Globus pallidus (tissue), 1 donor: ENCODE results near the gene CCDC117.
"Not testable (repeated sequence)": the region's sequence is repeated elsewhere in the genome, so short reads cannot be mapped to it uniquely, and the experiment has no call there.

ENCODE experiments used
- DNase-seq: peaks from one replicate; pipeline ENCODE4 v3.0.0-alpha.2; 2015; ENCODE audit warnings: low spot score

CCDC117 gene, protein sequence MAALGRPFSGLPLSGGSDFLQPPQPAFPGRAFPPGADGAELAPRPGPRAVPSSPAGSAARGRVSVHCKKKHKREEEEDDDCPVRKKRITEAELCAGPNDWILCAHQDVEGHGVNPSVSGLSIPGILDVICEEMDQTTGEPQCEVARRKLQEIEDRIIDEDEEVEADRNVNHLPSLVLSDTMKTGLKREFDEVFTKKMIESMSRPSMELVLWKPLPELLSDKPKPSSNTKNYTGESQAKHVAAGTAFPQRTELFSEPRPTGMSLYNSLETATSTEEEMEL

DNA sequence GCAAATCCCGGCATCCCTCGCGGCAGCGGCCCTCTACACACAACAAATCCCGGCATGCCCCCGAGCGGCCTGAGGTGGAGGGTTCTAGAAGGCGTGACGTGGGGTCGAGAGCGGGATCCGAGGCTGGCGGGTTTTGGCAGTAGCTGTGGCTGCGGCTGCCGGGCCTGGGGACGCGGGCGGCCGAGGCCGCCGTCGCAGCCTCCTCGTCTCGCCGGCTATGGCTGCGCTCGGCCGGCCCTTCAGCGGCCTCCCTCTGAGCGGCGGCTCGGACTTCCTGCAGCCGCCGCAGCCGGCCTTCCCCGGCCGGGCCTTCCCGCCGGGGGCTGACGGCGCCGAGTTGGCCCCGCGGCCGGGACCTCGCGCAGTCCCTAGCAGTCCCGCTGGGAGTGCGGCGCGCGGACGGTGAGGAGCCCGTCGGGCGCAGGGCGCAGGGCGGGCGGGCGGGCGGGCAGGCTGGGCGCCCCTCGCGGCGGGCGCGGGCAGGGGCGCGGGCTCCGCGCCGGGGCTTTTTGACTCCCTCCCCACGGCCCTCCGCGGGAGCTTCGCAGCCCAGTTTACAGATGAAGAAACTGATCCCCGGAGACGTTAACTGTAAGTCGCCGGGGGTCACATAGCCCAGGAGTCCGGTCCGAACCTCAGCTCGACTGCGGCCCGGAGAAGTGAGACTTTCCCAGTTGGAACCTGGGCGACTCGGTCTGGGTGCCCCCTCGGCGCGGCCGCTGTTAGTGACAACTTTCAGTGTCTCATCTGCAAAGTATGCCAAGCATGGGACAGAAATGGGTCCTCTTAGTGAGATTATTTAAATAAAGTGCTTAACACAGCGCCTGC, at the start of gene CCDC117:
TSS of gene CCDC117 (plus strand) at position 63 of the 828 bp plus-strand sequence. CDS start at position 218, 155 bp downstream.
- DNase-seq, result peak; percentile 97

DNA sequence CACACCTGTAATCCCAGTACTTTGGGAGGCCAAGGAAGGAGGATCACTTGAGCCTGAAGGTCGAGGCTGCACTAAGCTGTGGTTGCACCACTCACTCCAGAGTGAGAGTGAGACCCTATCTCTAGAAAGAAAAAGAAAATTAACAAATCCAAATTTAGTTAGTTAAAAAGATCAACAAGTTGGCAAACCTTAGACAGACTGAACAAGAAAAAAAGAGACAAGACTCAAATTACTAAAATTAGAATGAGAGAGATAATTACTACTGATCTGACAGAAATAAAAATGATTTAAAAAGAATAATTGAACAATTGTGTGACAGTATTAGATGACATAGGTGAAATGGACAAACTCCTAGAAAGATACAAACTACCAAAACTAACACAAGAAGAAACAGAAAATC, 44.5 kb upstream of the CCDC117 start:
- no peak for DNase-seq

DNA sequence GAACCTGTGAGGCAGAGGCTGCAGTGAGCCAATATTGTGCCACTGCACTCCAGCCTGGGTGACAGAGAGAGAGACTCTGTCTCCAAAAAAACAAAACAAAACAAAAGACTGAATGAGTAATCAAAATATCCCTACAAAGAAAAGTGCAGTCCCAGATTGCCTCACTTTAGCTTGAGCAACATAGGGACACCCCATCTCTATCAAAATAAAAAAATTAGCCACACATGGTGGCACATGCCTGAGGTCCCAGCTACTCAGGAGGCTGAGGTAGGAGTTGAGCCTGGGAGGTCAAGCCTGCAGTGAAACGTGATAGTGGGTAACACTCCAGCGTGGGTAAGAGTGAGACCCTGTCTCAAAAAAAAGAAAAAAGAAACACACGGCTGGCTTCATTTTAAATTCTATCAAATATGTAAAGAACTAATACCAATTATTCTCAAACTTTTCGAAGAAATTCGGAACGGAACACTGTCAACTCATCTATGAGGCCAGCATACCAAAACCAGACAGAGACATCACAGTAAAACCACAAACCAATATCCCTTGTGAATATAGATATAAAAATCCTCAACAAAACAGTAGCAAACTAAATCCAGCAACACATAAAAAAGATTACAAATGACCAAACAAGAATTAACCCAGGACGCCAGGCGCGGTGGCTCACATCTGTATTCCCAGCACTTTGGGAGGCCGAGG, 43.7 kb upstream of the CCDC117 start:
- no peak for DNase-seq

DNA sequence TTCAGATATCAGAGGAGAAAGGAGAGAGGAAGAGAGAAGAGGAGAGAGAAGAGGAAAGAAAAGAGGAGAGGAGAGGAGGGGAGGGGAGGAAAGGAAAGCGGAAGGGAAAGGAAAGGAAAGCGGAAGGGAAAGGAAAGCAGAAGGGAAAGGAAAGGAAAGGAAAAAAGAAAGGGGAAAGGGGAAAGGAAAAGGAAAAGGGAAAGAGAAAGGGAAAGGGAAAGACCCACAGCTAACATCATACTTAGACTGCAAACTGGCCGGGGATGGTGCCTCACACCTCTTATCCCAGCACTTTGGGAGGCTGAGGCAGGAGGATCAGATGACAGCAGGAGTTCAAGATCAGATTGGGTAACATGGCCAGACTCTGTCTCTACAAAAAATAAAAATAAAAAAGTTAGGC, 42.3 kb upstream of the CCDC117 start:
- no peak for DNase-seq

DNA sequence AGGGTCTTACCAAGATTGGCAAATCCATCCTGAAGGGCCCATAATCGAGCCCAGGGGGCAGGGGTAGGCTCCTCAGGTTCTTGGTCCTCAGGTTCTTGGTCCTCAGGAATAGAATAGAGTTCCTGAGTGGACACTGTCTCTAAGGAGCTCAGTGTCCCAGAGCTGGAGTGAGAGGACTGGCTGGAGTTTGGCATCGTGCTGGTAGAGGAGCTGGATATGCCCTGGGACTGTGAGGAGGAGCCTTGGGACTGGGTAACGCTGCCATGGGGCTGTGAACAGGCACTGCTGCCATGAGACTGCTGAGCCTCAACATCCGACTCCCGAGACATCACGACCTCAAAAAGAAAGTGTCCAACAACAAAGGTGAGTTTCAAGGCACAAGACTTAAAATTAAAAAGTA, 38.1 kb upstream of the CCDC117 start:
- no peak for DNase-seq

DNA sequence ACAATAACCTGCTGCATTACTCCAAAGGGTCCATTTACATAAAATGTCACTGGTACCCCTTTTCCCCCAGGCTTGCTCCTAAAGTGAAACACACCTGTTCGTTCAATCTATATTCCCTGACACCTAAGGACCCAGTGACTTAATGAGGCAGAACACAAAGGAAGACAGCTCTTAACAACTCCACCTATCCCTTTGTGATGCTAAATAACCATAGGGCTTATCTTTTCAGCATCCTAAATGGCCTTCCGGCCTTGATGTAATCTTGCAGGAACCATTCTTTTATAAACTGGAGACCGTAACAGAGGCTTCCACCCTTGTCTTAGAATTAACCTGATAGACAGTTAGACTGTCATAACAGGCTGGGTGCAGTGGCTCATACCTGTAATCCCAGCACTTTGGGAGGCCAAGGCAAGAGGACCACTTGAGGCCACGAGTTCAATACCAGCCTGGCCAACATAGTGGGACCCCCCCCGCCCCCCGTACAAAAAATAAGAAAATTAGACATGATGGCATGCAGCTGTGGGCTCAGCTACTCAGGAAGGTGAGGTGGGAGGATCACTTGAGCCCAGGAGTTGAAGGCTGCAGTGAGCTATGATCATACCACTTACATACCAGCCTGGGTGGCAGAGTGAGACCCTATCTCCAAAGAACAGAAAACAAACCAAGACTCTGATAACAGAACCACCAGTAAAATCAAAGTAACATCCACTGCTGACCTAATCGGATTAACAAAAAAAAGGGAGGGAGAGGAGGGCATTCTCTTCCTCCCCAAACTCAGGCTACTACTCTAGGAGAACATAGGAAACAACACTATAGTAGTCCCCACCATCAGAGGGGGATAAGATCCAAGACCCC, 36.0 kb upstream of the CCDC117 start:
- no peak for DNase-seq

DNA sequence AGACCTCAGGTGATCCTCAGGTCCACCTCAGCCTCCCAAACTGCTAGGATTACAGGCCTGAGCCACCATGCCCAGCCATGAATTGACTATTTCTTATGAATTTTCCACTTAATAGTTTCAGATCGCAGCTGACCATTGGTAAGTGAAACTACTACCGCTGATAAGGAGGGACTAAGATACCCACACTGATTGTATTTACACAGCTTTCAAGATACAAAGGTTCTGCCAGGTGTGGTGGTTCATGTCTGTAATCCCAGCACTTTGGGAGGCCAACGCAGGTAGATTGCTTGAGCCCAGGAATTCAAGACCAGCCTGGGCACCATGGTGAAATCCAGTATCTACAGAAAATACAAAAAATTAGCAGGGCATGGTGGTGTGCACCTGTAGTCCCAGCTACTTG, 34.8 kb upstream of the CCDC117 start:
- no peak for DNase-seq

DNA sequence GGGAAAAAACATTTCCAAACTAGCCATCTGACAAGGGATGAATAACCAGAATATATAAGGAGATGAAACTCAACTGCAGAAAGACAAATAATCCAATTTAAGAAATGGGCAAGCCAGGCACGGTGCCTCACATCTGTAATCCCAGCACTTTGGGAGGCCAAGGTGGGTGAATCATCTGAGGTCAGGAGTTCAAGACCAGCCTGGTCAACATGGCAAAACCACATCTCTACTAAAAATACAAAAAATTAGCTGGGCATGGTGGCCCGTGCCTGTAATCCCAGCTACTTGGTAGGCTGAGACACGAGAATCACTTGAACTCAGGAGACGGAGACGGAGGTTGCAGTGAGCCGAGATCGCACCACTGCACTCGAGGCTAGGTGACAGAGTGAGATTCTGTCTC, 33.6 kb upstream of the CCDC117 start:
- not testable (repeated sequence) for DNase-seq

DNA sequence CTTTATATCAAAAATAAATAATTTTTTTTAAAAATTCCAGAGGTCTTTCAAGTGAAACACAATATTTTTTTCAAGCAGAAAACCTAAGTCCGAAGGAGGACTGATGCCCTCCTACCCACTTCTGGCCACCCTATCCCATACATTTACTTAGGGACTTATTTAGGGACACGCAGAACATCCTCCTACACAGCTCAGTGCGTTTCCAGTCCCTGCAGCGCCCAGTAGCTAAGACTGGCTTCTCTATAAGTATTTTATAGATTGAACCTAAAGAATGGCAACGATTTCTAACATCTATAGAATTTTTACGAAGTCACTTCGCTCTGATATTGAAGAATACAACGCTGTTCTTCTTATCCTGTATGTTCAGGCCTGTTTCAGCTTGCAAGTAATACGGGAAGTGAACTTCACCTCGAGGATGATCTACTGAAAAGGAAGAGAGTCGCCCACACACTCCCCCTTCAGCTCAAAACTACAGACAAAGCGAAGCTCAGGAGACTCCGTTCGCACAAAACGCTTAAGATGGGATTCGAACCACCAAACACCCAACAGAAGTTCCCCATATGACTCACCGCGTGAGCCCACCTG, 31.2 kb upstream of the CCDC117 start:
- DNase-seq, result no peak

DNA sequence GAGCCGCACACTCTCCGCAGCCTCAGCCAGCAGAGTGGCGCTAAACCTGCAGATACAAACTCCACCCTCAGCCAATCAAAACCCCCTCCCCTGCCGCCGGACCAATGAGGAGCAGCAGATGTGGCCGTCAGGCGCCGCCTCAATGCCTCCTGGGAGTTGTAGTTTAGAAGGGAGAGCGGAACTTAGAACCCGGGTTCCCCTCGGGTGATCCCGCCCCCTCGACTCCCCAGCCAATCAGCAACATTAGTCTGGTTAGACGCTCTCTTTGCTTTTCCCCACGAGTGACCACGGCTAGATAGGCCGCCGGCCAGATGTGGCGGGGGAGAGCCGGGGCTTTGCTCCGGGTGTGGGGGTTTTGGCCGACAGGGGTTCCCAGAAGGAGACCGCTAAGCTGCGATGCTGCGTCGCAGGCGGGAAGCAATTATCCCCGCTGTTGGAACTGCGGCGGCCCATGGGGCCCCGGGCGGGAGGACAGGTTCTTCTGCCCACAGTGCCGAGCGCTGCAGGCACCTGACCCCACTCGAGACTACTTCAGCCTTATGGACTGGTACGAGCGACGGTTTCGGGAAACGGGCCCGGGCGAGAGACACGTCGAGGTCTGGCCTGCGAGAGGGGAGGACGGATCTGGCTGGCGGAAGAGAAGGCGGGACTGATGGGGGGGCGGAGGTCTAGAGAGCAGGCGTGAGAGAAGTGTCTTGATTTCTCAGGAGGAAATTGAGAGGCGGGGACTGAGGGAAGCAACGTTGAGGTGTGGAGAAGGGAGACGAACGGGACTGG, 30.5 kb upstream of the CCDC117 start, which contains the start of the genes CHEK2 and HSCB:
TSS of gene CHEK2 (minus strand) at position 36 of the 777 bp plus-strand sequence. CDS start 7,099 bp downstream, outside the sequence.
TSS of gene HSCB (plus strand) at position 255 of the 777 bp plus-strand sequence. CDS start at position 312, 57 bp downstream.
- peak; percentile 99 for DNase-seq

DNA sequence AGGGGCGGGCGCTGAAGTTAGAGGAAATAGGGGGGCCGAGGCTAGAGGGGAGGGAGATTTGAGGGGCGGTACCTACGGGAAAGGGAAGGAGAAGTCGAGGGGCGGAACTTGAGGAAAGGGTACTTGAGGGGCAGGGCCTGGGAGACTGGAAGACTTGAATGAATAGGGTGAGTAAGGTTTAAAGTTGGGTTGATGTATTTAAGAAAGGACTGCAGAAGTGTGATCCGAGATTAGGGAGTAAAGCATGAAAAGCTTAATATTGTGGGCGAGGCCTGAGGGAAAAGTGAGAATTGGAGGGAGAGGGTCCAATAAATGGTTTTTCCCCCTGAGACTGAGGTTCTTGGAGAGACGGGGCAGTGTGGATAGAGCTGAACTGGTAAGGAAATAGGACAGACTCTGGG, 29.9 kb upstream of the CCDC117 start:
- DNase-seq, result no peak

DNA sequence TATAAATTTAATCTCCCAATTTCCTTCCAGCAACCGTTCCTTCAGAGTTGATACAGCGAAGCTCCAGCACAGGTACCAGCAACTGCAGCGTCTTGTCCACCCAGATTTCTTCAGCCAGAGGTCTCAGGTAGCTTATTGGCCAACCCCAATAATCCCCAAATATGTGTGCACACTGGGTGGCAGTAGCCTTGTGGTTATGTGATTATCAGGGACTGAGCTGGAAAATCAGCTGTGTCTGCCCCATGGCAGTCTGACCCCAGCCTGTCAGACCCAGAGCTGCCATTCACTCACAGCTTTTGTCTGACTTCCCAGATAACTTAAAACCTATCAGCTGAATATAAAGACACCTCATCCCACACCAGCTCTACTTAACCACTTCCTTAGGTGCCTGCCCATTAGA, 28.6 kb upstream of the CCDC117 start:
- no peak for DNase-seq

DNA sequence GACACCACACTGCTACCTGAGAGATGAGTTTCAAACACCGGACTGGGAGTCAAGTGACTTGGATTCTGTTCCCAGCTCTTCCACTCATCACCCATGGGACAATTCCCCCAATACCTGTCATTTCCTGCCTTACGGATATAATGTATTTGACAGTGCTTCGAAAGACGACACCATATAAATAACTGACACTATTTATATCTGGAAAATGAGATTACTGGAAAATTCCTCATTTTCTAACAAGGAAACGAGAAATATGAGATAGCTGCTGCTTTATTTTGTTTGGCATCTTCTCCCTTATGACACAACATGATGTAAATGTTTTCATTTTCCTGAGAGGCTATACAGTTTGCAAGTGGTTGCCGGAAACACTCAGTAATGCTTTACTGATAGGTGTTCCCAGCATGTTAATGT, 22.0 kb upstream of the CCDC117 start:
- no peak for DNase-seq

DNA sequence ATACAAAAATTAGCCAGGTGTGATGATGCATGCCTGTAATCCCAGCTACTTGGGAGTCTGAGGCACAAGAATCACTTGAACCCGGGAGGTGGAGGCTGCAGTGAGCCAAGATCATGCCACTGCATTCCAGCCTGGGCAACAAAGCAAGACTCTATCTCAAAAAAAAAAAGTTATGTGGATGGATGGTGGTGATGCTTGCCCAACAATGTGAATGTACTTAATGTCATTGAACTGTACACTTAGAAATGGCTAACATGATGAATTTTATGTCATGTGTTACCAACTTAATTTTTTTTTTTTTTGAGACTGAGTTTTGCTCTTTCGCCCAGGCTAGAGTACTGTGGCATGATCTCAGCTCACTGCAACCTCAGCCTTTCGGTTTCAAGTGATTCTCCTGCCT, 18.0 kb upstream of the CCDC117 start:
- DNase-seq, result not testable (repeated sequence)

DNA sequence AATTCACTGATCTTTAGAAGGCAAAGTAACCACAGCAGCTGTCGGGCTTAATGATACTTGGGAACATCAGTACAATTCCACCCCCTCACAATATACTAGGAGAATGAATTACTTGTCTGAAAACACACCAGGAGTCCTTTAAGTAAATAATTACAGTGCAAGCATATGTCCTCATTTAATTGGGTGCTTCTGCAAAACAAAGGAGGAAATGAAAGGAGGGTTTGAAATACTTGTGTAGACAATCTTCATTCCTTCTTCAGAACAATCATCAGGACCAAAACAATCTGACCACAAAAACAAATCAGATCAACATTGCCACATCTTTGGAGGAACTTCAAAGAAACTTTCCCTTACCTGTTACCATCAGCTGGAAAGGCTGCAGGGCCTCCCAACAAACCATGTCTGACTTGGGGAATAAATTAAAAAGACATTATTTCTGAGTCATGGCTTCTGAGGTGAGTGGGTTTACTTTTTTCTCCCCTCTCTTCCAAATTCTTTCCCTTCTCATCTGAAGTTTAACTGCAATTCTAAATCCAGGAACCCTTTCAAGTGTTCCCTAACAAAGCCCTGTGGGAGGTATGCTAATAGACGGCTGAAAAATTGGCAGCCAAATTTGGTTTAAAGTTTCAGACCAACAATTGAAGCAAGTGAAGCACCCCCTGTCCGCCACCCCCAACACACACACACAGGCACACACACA, 12.5 kb upstream of the CCDC117 start:
- DNase-seq, result no peak

DNA sequence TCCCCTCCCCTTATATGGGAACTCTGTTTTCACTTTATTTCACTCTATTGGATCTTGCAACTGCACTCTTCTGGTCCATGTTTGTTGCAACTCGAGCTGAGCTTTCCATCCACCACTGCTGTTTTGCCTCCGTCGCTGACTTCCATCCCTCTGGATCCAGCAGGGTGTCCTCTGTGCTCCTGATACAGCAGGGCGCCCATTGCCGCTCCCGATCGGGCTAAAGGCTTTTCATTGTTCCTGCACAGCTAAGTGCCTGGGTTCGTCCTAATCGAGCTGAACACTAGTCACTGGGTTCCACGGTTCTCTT, 11.1 kb upstream of the CCDC117 start:
- no peak for DNase-seq

DNA sequence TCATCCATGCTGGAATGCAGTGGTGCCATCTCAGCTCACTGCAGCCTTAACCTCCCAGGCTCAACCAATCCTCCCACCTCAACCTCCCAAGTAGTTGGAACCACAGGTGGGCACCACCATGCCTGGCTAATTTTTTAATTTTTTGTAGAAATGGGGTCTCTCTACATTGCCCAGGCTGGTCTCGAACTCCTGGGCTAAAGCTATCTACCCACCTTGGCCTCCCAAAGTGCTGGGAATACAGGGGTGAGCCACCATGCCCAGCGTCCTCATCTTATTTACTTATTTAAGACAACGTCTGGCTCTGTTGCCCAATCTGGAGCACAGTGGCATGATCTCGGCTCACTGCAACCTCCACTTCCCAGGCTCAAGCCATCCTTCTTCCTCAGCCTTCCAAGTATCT, 10.5 kb upstream of the CCDC117 start:
- DNase-seq, result not testable (repeated sequence)

DNA sequence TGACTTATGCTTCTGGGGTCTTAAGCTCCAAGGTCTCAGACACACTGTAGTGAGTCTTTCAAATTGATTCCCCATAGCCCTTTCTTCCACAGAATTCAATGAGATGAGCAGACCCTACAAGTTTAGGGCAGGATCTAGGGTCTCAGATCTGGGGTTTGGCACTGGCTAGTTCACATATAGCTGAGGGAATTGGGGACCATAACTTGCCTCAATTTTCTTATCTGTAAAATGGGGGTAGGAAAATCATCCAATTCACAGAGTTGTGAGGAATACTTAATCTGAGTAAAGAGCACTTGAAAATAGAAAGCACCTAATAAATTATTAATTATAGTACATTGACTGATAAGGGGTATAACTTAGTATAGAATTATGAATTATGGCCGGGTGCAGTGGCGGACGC, 5.9 kb upstream of the CCDC117 start:
- no peak for DNase-seq

DNA sequence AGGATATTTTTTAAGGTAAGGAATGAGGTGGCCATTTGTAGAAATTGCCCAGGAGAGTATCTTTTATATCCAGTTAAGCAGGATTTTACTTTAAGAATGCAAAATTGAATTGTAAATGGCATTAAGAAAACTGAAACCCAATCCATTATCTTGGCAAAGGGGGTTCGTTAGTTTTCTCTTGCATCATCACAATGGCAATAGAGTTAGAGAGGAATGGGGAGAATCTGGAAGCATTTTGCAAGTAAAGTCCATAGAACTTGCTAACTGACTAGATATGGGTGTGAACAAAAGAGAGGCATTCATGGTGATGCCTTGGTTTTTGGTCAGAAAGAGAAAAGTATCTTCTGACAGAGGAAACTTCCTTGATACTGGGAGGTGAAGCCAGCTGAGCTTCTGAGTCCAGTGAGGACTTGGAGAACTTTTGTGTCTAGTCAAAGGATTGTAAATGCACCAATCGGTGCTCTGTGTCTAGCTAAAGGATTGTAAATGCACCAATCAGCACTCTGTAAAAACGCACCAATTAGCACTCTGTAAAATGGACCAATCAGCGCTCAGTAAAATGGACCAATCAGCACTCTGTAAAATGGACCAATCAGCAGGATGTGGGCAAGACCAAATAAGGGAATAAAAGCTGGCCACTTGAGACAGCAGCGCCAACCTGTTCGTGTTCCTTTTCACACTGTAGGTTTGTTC, 3.6 kb upstream of the CCDC117 start:
- DNase-seq, result no peak
